OCI-M2 (cell line): ENCODE results near the gene PTGDR2.

Experiments
- DNase-seq: peaks from one replicate; lab custom pipeline; 2025; ENCODE audit not compliant: unreplicated experiment; lab: John Stamatoyannopoulos, UW

The PTGDR2 gene

DNA sequence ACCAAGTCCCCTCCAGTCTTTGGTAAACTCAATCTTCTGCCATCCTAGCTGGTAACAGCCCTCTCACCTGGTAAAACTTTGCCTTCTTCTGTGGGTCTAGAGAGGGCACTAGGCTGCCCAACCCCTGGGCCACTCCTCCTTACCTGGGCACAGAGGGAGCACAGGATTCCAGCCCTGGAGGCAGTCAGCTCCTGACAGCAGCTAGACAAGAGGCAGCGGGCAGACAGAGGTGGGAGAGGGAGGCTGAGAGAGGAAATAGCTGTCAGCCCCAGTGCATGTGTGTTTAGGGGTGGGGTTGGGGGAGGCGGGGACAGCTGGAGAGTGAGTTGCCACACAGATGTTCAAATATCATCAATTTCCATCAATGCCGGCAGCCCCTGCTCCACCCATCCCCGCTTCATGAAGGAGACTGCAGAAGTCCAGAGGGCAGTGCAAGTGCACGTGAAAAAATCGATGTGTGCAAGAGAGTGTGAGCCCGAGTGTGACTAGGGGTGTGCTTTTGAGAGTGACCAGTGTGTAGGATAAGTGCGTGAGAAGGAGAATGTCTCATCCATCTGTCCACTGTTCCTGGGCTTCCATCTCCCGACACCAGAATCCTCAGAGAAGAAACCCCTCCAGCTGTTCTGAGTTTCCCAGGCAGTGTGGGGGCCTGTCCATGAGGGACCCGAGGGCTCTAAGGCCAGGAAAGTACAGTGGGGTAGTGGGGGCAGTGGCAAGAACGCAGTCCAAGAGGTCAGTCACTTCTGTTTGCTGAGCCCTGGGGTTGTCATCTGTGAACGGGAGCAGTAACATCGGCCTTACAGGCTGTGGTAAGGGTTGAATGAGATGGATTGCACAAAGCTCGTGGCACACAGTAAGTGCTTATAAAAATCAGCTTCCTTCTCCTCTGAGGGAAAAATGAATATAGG is at the start of gene PTGDR2:
Gene PTGDR2 (minus strand): TSS at position 225 of the 908 bp plus-strand sequence. CDS start 2,228 bp downstream, outside the sequence.
- DNase-seq = no peak

DNA sequence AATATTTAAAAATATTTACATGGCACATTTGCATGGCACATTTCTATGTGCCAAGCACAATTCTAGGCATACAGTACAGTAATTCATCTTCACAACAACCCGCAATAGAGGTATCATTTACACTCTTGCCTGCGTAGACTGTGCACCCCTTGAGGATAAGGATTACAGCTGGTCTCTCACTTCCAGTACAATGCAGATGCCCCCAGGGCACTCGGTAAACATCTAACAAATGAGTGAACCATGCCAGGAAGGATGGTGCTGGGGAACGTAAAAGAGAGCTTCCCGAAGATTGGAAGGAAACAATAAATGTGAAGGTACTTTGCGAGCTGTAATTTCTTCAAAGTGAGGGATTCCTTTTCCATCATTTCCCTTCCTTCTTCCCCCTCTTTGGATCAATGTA is 49.3 kb upstream of the PTGDR2 start:
- DNase-seq = no peak

DNA sequence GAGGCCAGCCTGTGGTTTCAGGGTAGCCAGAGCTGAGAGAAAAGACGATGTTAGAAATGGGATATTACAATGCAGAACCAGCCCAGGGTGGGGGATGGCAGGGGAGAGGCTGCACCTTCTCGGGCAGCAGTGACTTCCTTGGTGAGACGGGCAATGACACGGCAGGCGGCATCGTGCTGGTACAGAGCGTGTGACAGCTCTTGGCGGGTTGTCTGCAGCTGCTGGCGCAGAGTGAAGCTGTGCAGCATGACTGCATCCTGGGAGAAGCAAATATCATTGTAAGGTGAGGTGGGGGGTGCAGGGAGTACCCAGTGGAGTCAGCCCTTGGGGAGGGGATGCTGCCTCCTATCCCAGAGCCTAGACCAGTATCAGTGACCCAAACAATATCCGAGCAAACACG is 46.9 kb upstream of the PTGDR2 start:
- DNase-seq = no peak

DNA sequence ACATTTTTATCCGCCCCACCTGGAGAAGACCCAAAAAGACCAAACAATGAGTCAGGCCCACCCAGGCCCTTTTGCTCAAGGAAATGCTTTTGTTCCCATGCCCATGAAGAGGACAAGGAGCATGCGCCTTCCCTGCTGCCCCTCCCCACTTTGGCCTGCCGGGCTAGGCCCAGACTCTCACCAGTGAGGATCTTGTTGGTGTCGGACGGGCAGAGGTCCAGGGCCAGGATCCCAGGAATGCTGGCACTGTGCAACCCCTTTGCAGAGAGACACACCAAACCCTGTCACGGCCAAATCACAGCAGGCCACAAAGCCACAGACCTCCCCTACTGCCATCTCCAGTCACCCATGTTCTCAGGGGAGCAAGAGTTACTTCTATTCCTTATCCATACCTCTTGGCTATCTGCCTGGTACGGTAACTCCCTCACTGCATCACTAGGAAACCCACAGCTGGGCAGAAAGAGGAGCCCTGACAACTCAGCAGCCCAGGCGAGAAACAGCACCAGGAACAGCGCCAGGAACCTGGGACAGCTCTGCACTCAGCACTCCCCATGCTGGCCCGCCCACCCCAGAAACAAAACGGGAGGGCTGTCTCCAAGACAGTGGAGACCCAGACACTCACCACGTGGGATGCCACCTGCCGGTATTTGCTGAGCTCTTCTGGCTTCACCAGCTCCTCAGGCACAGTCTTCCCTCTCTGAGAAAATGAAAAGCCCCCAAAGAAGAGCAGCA is 45.1 kb upstream of the PTGDR2 start:
- DNase-seq = no peak

DNA sequence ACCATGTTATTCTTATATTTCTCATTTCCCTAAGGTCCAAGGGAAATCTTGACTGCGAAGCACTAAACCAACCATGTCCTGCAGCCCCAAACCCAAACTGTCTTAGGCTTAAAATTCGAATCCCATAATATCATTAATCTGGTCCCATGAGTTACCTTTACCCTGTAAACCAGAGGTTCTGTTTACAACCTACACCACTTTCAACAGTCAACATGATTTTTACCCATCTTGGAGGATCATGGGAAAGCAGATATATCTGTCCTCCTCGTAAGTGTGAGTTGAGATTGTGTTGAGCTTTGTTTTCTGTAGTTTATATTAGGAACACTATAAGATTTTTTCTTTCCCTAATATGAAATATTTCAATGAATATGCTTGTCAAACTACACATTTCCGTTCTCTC is 44.2 kb upstream of the PTGDR2 start:
- no peak for DNase-seq

DNA sequence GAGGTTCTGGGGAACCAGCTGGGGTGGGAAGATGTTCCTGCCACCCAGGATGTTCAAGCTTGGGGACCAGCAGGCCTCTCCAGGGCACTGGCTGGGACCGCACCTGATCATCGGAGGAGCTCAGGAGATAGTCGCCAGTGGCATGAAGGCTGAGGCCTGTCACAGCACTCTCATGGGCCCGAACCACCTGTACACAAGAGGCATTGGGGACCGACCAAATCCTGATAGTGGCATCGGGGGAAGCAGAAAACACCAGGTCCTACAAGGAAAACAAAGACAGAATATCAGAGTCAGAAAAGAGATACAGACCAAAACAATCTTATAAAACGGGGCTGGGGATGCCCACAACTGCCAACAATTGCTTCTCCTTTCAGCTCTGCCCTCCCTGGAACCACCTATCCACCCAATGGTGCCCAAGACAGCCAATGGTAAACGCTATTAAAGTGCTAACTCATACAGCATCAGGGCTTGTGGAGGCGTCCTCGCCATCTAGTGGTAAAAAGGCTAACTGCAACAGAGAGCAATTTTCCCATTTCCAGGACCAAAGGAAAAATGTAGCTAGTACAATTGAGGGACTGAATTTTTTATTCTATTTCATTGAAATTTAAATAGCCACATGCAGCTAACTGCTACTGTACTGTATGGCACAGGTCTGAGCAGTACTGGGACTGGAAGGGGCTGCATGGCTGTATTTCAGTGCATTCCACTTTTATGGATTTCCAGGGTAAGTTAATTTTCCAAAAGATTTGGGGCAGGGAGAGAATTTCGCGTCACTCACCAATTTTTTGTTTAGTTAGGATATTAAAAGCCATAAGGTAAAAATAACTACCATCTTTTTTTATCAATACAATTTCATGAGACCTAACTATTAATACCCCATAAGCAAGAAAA is 43.5 kb upstream of the PTGDR2 start:
- DNase-seq = no peak

- DNase-seq = no peak
These were observed 41.7 kb upstream of the PTGDR2 start for GRCh38 chr11:60897496-60897895.

GRCh38 chr11:60895687-60896086 is 39.9 kb upstream of the PTGDR2 start:
- DNase-seq = no peak

GRCh38 chr11:60891103-60891741 is 35.5 kb upstream of the PTGDR2 start:
- DNase-seq = no peak

DNA sequence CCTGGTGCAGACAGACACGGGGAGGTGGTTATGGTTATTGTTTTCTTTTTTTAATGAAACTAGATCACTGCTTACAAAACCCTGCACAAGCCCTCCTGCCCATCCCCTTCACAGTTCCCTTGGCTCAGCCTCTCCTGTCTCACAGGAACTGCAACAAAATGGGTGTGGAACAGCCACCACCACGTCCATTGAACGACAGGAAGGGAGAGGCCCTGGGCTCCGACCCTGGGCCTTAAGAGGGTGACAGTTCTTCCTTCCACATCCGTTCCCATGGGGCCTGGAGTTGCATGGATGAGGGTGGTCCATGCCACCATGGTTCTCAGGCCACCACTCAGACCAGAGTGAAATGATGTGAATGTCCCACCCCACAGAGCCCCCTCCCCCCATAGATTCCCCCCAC is 34.9 kb upstream of the PTGDR2 start:
- no peak for DNase-seq

DNA sequence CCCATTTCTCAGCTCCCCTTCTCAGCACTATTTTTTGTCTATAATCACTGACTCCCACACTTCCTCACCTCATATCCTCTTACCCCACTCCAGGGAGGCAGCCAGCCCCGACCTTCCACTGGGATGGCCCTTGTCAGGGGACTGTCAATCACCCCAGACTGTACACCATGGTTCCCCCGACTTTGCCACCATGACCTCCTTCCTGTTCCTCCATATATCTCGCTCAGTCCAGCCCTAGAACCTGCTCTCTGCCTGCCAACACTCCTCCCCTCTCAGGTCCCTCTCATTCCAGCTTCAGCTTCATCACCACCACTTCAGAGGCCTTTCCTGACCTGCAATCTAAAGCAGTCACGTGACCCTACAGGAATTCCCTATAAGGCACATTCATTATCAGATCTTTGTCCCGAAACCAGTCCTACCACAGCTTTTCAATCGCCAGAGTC is 34.1 kb upstream of the PTGDR2 start:
- no peak for DNase-seq

GRCh38 chr11:60887556-60887955 is 31.8 kb upstream of the PTGDR2 start:
- no peak for DNase-seq

GRCh38 chr11:60880643-60881282 is 25.0 kb upstream of the PTGDR2 start:
- no peak for DNase-seq

- no peak for DNase-seq
These were observed 24.3 kb upstream of the PTGDR2 start for GRCh38 chr11:60879971-60880588.

GRCh38 chr11:60879104-60879503 is 23.4 kb upstream of the PTGDR2 start:
- no peak for DNase-seq

DNA sequence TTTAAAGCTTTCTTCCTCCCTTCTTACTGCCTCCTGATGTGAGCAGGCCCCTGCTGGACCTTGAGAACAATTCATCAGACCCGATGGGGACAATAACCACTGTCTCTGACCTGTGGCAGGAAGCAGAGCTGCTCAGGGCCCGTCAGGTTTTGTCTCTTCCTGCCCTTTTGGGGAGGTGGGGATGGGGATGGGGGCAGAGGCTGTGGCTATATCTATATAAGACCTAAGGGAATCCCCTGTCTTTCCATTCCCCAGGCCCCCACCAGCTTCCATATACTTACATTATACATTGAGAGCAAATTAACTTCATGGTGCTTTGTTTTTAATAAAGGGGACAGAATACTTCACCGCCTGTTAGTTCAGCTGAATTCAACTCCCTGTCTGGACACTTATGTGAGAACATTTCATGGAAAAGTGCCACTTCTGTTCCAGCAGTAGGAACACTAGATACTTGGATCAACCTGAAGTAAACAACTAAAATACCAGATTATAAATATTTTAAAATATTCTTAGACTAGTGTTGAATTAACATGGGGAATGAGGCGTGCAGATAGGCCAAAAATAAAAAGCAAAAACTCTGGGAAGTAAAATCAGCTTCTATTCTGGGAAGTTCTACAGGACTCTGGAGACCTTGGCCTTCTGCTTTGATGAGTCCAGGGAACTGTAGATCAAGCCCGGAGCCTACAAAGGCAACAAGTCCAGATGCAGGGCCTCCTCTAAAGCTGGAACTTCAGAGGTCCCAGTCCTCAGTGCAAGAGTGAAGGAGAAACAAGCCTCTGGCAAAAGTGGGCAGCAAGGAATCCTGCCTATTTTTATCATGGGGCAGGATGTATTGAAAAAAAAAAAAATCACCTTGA is 22.7 kb upstream of the PTGDR2 start:
- no peak for DNase-seq

GRCh38 chr11:60876168-60876485 is 20.4 kb upstream of the PTGDR2 start:
- no peak for DNase-seq

- DNase-seq = no peak
These were observed 19.8 kb upstream of the PTGDR2 start for GRCh38 chr11:60875366-60876167.
